ENCODE results near the gene KCTD8. TPM values are rescaled to one million over a fixed set of nuclear protein-coding genes. Genes with fewer than 3 reads are reported as not detected.

Gene KCTD8
- total RNA-seq, 1 donor from 2014 or later = not detected

DNA sequence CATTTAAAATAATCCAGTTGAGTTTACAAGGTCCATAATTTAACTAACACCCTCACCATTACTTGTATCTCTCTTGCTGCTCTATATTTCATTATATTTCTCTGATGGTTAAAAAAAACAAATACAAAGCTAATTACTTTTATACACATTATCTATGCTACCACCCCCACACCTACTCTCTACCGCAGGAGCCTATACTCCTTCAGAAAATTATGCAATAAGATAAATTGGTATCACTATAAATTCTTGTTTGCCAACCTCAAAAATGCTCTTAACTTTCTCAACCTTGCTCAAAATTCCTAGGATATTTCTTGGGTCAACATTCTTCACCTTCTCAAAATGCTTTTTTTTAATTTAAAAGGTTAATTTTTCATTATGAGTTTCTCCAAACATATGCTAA is 282.7 kb downstream of the KCTD8 start:
- H3K4me3 Mint-ChIP-seq (ENCODE audit: unreplicated experiment) = no peak overlapping the region
- no peaks in the 10 kb centered on the region for H3K4me1 Mint-ChIP-seq (ENCODE audit: unreplicated experiment)
- H3K9me3 Mint-ChIP-seq (ENCODE audit: unreplicated experiment) = peaks cover 9% of the 10 kb centered on the region
- H3K36me3 Mint-ChIP-seq (ENCODE audit: unreplicated experiment) = no peaks in the 10 kb centered on the region
- H3K27me3 Mint-ChIP-seq (ENCODE audit: unreplicated experiment) = no peaks in the 10 kb centered on the region
- H3K27ac Mint-ChIP-seq (ENCODE audit: unreplicated experiment) = no peak overlapping the region
- TF ChIP-seq CTCF (IDR thresholded peaks at IDR 0.05) = no peak
- DNase-seq (ENCODE audit: extremely low spot score, unreplicated experiment) = no peak

DNA sequence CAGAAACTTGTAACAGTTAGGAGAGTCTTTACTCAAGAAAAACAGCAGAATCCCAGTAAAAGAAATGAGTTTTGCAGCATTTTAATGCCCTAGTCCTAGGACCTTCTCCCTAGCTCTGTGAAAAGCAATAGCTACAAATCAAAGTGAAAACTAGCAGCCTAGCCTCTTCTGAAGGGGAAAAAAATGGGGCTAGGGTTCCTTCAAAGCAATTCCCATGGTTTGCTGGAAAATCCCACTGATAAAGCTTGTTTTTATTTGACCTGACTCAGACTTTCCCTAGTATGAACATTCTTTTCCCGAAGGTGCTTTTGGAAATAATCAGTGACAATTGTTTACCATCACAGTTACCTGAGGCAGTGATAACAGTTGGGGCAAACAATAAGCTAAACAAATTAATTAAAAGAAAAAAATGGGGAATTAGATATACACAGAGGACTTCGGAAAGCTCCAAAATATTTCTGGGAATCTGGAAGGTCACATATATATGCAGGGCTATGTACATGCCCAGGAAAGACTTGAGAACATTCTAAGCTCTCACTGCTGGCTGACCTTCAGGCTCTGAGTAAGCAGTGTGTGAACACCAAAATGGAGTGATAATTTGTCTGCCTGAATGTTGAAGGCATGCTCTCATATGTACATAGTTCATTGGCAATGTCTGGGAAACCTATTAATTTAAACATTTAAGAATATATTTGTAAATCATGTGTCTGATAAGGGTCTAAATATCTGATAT is 285.9 kb downstream of the KCTD8 start:
- Mint-ChIP-seq H3K27ac (ENCODE audit: unreplicated experiment) (no peak overlapping the region), H3K4me3 (ENCODE audit: unreplicated experiment) (no peak overlapping the region), H3K27me3 (ENCODE audit: unreplicated experiment) (no peaks in the 10 kb centered on the region), H3K4me1 (ENCODE audit: unreplicated experiment) (peaks cover 5% of the 10 kb centered on the region), H3K36me3 (ENCODE audit: unreplicated experiment) (no peaks in the 10 kb centered on the region), H3K9me3 (ENCODE audit: unreplicated experiment) (no peaks in the 10 kb centered on the region)
- no peak for TF ChIP-seq CTCF (IDR thresholded peaks at IDR 0.05)
- DNase-seq (ENCODE audit: extremely low spot score, unreplicated experiment) = no peak

GRCh38 chr4:44161756-44162155 is 286.9 kb downstream of the KCTD8 start:
- H3K27me3 Mint-ChIP-seq (ENCODE audit: unreplicated experiment) = no peaks in the 10 kb centered on the region
- H3K4me1 Mint-ChIP-seq (ENCODE audit: unreplicated experiment) = peaks cover 10% of the 10 kb centered on the region
- no peak for TF ChIP-seq CTCF (IDR thresholded peaks at IDR 0.05)
- no peak overlapping the region for H3K27ac Mint-ChIP-seq (ENCODE audit: unreplicated experiment)
- no peaks in the 10 kb centered on the region for H3K9me3 Mint-ChIP-seq (ENCODE audit: unreplicated experiment)
- no peak for DNase-seq (ENCODE audit: extremely low spot score, unreplicated experiment)
- no peak overlapping the region for H3K4me3 Mint-ChIP-seq (ENCODE audit: unreplicated experiment)
- no peaks in the 10 kb centered on the region for H3K36me3 Mint-ChIP-seq (ENCODE audit: unreplicated experiment)

DNA sequence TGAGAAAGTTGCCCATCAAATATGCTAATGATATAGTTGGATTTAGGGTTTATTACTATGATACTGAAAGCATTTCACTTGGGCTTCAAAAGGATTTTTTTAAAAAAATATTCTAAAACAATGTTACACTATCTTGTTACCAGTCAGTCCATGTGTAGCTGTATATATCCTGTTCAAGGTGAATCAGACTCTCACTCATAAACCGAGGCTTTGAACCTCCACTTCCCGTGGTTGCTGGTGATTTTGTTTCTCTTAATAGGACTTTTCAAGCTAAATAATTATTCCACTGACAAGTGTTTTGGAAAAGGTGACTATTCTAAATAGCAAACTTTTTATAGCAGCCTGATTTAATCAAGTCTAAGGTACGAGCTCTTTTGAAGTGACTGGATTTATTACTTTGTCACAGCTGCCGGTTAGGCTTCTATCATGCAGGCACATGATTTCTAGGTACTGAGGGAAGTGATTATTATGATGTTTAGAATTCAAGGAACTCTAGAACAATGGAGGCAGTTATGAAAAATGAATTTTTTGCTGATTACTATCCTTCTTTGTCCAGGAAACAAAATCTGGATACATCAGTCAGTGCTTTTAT is 287.7 kb downstream of the KCTD8 start:
- Mint-ChIP-seq H3K27me3 (ENCODE audit: unreplicated experiment) (no peaks in the 10 kb centered on the region), H3K36me3 (ENCODE audit: unreplicated experiment) (no peaks in the 10 kb centered on the region), H3K4me3 (ENCODE audit: unreplicated experiment) (no peak overlapping the region), H3K27ac (ENCODE audit: unreplicated experiment) (no peak overlapping the region), H3K9me3 (ENCODE audit: unreplicated experiment) (no peaks in the 10 kb centered on the region), H3K4me1 (ENCODE audit: unreplicated experiment) (peaks cover 10% of the 10 kb centered on the region)
- DNase-seq (ENCODE audit: extremely low spot score, unreplicated experiment) = no peak
- no peak for TF ChIP-seq CTCF (IDR thresholded peaks at IDR 0.05)

GRCh38 chr4:44159991-44160390 is 288.6 kb downstream of the KCTD8 start:
- no peak for DNase-seq (ENCODE audit: extremely low spot score, unreplicated experiment)
- H3K27me3 Mint-ChIP-seq (ENCODE audit: unreplicated experiment) = no peaks in the 10 kb centered on the region
- no peaks in the 10 kb centered on the region for H3K36me3 Mint-ChIP-seq (ENCODE audit: unreplicated experiment)
- TF ChIP-seq CTCF (IDR thresholded peaks at IDR 0.05) = no peak
- H3K27ac Mint-ChIP-seq (ENCODE audit: unreplicated experiment) = no peak overlapping the region
- H3K4me3 Mint-ChIP-seq (ENCODE audit: unreplicated experiment) = no peak overlapping the region
- H3K9me3 Mint-ChIP-seq (ENCODE audit: unreplicated experiment) = no peaks in the 10 kb centered on the region
- H3K4me1 Mint-ChIP-seq (ENCODE audit: unreplicated experiment) = peaks cover 10% of the 10 kb centered on the region
